HG03575 (cell line): ENCODE data around the gene MMP14.
"Not testable (repeated sequence)": the region's sequence is repeated elsewhere in the genome, so short reads cannot be mapped to it uniquely, and the experiment has no call there.

ENCODE experiments used
- ATAC-seq: cut with Tn5 transposase; IDR thresholded peaks from one replicate; pipeline ENCODE4 v1.9.1; 2021; ENCODE audit not compliant: unreplicated experiment, insufficient number of reproducible peaks, low FRiP score; ENCODE audit errors: extremely low read depth

The MMP14 gene

GRCh38 chr14:22812744-22813143 is 23.6 kb upstream of the MMP14 start:
- no peak for ATAC-seq

- no peak for ATAC-seq
These were observed 23.2 kb upstream of the MMP14 start for GRCh38 chr14:22813145-22813544.

- no peak for ATAC-seq
These were observed 22.0 kb upstream of the MMP14 start for GRCh38 chr14:22814373-22814772.

- ATAC-seq, result no peak
These were observed 21.3 kb upstream of the MMP14 start, which contains the start of gene SLC7A7 for GRCh38 chr14:22814941-22815713. Gene SLC7A7, minus strand, starts transcription at chr14:22815435. Its CDS starts 2,037 bp downstream, at chr14:22813398.

- ATAC-seq, result no peak
These were observed 17.0 kb upstream of the MMP14 start for GRCh38 chr14:22819151-22819988.

- no peak for ATAC-seq
These were observed 15.7 kb upstream of the MMP14 start for GRCh38 chr14:22820731-22821130.

- no peak for ATAC-seq
These were observed 15.0 kb upstream of the MMP14 start for GRCh38 chr14:22821193-22822015.

- ATAC-seq, result no peak
These were observed 14.3 kb upstream of the MMP14 start for GRCh38 chr14:22822016-22822570.

- ATAC-seq, result no peak
These were observed 13.8 kb upstream of the MMP14 start for GRCh38 chr14:22822571-22823098.

- no peak for ATAC-seq
These were observed 11.6 kb upstream of the MMP14 start for GRCh38 chr14:22824711-22825359.

- ATAC-seq, result not testable (repeated sequence)
These were observed 7.2 kb upstream of the MMP14 start for GRCh38 chr14:22829076-22829660.

GRCh38 chr14:22829661-22830442 is 6.5 kb upstream of the MMP14 start, which contains the start of gene MRPL52:
Gene MRPL52, plus strand, starts transcription at chr14:22829887. Its CDS starts 26 bp downstream, at chr14:22829913.
- no peak for ATAC-seq

GRCh38 chr14:22830443-22831010 is 5.9 kb upstream of the MMP14 start:
- ATAC-seq, result no peak

- ATAC-seq, result no peak
These were observed 880 bp upstream of the MMP14 start for GRCh38 chr14:22835505-22835904.

- no peak for ATAC-seq
These were observed 847 bp downstream of the MMP14 start for GRCh38 chr14:22837114-22837749.

- ATAC-seq, result no peak
These were observed 1.6 kb downstream of the MMP14 start for GRCh38 chr14:22837750-22838538.
